DND-41 (cell line): ENCODE measurements around the gene SIGLEC7.

Experiments
- CTCF ChIP-seq: IDR thresholded peaks from 2 replicates; pipeline ENCODE4 v1.5.1; 2012; ENCODE audit warnings: borderline replicate concordance, low read length, moderate library complexity, mild to moderate bottlenecking; ENCODE audit not compliant: poor library complexity, severe bottlenecking; ENCODE audit errors: extremely low read depth
- EZH2 ChIP-seq: IDR thresholded peaks from 3 replicates; pipeline ENCODE4 v1.6.1; 2012; ENCODE audit warnings: borderline replicate concordance, low read depth, mild to moderate bottlenecking, moderate library complexity, low read length, inconsistent platforms; ENCODE audit not compliant: severe bottlenecking

- TF ChIP-seq CTCF (no peak), EZH2 (no peak)
These were observed 16.6 kb upstream of the SIGLEC7 start for GRCh38 chr19:51125421-51126075.
